Muscle layer of duodenum (tissue), 2 donors: ENCODE data around the gene MUC21.
A peak's percentile ranks its signal among the peaks of the same experiment; 100 is the strongest.

Source experiments
- H3K27ac ChIP-seq: one replicate; pipeline ENCODE4 v1.7.0; 2013; ENCODE audit warnings: mild to moderate bottlenecking, low read length
- H3K27me3 ChIP-seq: one replicate; pipeline ENCODE4 v1.7.0; 2013; ENCODE audit warnings: low read depth, mild to moderate bottlenecking, control low read depth, low read length
- H3K36me3 ChIP-seq, 2 donors: one replicate each; pipeline ENCODE4 v1.7.0; 2013; ENCODE audit warnings: low read length in 2 of 2, control low read depth in 1 of 2, mild to moderate bottlenecking in 1 of 2; ENCODE audit not compliant: insufficient read depth in 2 of 2, control insufficient read depth in 1 of 2
- H3K4me1 ChIP-seq, 2 donors: one replicate each; pipeline ENCODE4 v1.7.0; 2013; ENCODE audit warnings: low read length in 2 of 2, mild to moderate bottlenecking in 2 of 2, control low read depth in 1 of 2, moderate library complexity in 1 of 2; ENCODE audit not compliant: insufficient read depth in 2 of 2, control insufficient read depth in 1 of 2
- H3K4me3 ChIP-seq, 2 donors: one replicate each; pipeline ENCODE4 v1.7.0; 2013; ENCODE audit warnings: low read length in 2 of 2, low read depth in 1 of 2, mild to moderate bottlenecking in 1 of 2
- H3K9me3 ChIP-seq, 2 donors: one replicate each; pipeline ENCODE4 v1.7.0; 2013; ENCODE audit warnings: low read length in 2 of 2, control low read depth in 1 of 2, mild to moderate bottlenecking in 1 of 2; ENCODE audit not compliant: control insufficient read depth in 1 of 2
- donor health status: healthy.

MUC21 gene

GRCh38 chr6:30983439-30983838 is at the start of gene MUC21:
TSS of gene MUC21 (plus strand) at chr6:30983718. CDS start at chr6:30983959, 241 bp downstream.
- H3K36me3 ChIP-seq, result no peaks in the 10 kb centered on the region
- peak within 1 kb of the TSS in 1 of 2 donors; percentile 35 for H3K4me3 ChIP-seq
- no peaks in the 10 kb centered on the region for H3K27me3 ChIP-seq
- no peak within 1 kb of the TSS for H3K27ac ChIP-seq
- no peaks in the 10 kb centered on the region for H3K9me3 ChIP-seq
- H3K4me1 ChIP-seq, result peaks cover 0 to 5% of the 10 kb centered on the region in 2 donors

GRCh38 chr6:30935018-30935417 is 48.5 kb upstream of the MUC21 start:
- H3K4me3 ChIP-seq, result no peak overlapping the region
- H3K27me3 ChIP-seq, result no peaks in the 10 kb centered on the region
- H3K36me3 ChIP-seq, result no peaks in the 10 kb centered on the region
- H3K27ac ChIP-seq, result no peak overlapping the region
- H3K4me1 ChIP-seq, result no peaks in the 10 kb centered on the region
- no peaks in the 10 kb centered on the region for H3K9me3 ChIP-seq

DNA sequence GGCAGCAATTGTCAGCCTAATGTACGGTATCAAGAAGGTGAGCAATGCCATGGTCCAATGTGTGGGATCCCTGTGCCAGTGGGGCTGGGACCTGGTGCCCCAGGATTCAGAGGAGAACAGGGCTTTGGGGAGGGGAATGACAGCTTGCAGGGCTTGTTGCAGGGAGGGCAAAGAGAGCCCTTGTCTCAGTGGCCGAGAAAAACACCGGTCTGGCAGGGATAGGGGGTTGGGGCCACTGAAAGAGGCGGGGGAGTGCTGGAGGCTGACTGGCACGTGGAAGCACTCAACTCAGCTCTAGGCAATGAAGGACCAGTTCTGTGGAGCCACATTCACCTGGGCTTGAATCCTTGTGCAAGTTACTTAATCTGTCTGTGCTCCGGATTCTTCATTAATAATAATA is 46.3 kb upstream of the MUC21 start:
- H3K27me3 ChIP-seq, result no peaks in the 10 kb centered on the region
- H3K27ac ChIP-seq, result no peak overlapping the region
- peaks cover 0 to under 1% of the 10 kb centered on the region in 2 donors for H3K4me1 ChIP-seq
- H3K4me3 ChIP-seq, result no peak overlapping the region
- no peaks in the 10 kb centered on the region for H3K9me3 ChIP-seq
- H3K36me3 ChIP-seq, result no peaks in the 10 kb centered on the region

- Histone ChIP-seq H3K9me3 (no peaks in the 10 kb centered on the region), H3K36me3 (no peaks in the 10 kb centered on the region), H3K4me3 (no peak overlapping the region), H3K4me1 (peaks cover 0 to 8% of the 10 kb centered on the region in 2 donors), H3K27ac (no peak overlapping the region), H3K27me3 (peaks cover 4% of the 10 kb centered on the region)
Measured at GRCh38 chr6:30938730-30939129, 44.8 kb upstream of the MUC21 start.

- Histone ChIP-seq H3K9me3 (no peaks in the 10 kb centered on the region), H3K27me3 (peaks cover 4% of the 10 kb centered on the region), H3K27ac (no peak overlapping the region), H3K4me1 (peaks cover 0 to 8% of the 10 kb centered on the region in 2 donors), H3K36me3 (no peaks in the 10 kb centered on the region), H3K4me3 (no peak overlapping the region)
Measured at GRCh38 chr6:30939473-30939872, 44.0 kb upstream of the MUC21 start.

GRCh38 chr6:30940361-30940986 is 43.0 kb upstream of the MUC21 start, which contains the start of gene MUCL3:
TSS of gene MUCL3 (plus strand) at chr6:30940973. CDS start at chr6:30941000, 27 bp downstream.
- Histone ChIP-seq H3K36me3 (no peaks in the 10 kb centered on the region), H3K27me3 (peaks cover 4% of the 10 kb centered on the region), H3K27ac (no peak within 1 kb of the TSS), H3K4me1 (peaks cover 0 to 8% of the 10 kb centered on the region in 2 donors), H3K9me3 (no peaks in the 10 kb centered on the region), H3K4me3 (no peak within 1 kb of the TSS)

DNA sequence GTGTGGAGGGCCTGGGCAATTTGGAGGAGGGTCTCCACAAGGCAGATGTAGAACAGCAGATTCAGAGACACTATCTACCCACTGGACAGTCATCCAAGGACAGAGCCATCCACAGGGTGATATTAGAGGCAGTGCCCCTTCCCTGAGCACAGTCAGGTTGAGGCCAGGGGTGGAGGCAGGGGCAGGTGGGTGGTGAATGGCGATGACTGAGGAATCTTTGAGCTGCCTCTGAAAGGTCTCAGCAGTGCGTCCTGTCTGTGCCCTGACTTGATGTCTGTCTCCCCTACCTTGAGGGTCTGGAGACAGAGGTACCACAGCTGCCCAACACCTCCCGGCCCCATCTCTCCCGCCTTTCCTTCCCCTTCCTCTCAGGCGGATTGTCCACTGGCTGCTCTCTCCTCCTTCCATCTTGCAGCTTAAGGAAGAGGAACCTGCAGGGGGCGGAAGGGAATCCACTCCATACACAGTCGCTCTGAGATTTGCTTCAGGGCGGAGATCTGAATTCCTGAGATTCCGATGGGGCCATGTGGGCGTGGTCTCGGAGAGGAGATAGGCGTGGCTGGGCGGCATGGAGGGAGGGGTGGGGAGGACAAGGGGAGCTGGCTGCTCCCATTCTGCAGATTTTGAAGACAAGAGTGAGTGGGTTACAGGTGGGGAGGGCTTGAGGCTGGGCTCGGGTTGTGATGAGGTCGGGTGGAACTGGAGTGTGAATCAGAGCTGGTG is 41.0 kb upstream of the MUC21 start:
- Histone ChIP-seq H3K36me3 (no peaks in the 10 kb centered on the region), H3K9me3 (no peaks in the 10 kb centered on the region), H3K27me3 (peaks cover 4% of the 10 kb centered on the region), H3K4me1 (peaks cover 0 to 8% of the 10 kb centered on the region in 2 donors), H3K27ac (no peak overlapping the region), H3K4me3 (peak overlapping the region in 1 of 2 donors; percentile 27)

DNA sequence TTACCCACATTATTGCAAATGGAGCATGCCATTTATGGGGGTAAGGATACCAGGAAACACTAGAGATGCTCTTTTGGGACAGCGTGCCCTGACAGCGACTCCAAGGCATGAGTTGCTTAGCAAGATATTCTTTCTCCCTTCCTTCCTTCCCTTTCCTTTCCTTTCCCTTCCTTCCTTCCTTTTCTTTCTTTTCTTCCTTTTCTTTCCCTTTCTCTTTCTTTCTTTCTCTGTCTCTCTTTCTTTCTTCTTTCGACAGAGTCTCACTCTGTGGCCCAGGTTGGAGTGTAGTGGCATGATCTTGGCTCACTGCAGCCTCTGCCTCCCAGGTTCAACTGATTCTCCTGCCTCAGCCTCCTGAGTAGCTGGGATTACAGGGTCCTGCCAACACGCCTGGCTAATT is 39.5 kb upstream of the MUC21 start:
- H3K9me3 ChIP-seq, result no peaks in the 10 kb centered on the region
- H3K4me1 ChIP-seq, result peaks cover 0 to 8% of the 10 kb centered on the region in 2 donors
- no peak overlapping the region for H3K4me3 ChIP-seq
- no peak overlapping the region for H3K27ac ChIP-seq
- peaks cover 4% of the 10 kb centered on the region for H3K27me3 ChIP-seq
- H3K36me3 ChIP-seq, result no peaks in the 10 kb centered on the region

GRCh38 chr6:30945281-30945680 is 38.2 kb upstream of the MUC21 start:
- Histone ChIP-seq H3K4me3 (no peak overlapping the region), H3K27me3 (peaks cover 4% of the 10 kb centered on the region), H3K36me3 (no peaks in the 10 kb centered on the region), H3K9me3 (no peaks in the 10 kb centered on the region), H3K4me1 (peaks cover 0 to 8% of the 10 kb centered on the region in 2 donors), H3K27ac (no peak overlapping the region)

DNA sequence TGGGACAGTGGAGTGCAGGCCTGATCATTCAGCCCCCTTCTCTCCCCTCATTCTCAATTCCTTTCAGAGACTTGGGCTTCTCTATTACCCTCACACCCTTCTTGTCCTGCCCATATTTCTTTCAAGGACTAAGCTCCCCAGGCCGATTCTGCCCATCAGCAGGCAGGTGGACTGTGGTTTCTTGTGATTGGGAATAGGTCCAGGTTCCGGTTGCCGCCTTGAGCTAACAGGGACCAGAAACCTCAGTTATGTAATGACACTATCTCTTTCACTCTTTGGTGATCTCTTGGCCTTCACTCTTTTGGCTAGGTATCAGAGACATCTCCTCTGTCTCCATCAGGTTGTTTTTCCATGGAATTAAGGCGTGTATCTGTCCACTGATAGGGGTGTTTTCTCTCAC is 36.3 kb upstream of the MUC21 start:
- Histone ChIP-seq H3K27me3 (peaks cover 4% of the 10 kb centered on the region), H3K27ac (no peak overlapping the region), H3K4me3 (no peak overlapping the region), H3K4me1 (peaks cover 0 to 8% of the 10 kb centered on the region in 2 donors), H3K36me3 (no peaks in the 10 kb centered on the region), H3K9me3 (no peaks in the 10 kb centered on the region)

GRCh38 chr6:30948811-30949210 is 34.7 kb upstream of the MUC21 start:
- Histone ChIP-seq H3K27ac (no peak overlapping the region), H3K4me3 (no peak overlapping the region), H3K36me3 (no peaks in the 10 kb centered on the region), H3K9me3 (no peaks in the 10 kb centered on the region), H3K4me1 (no peaks in the 10 kb centered on the region), H3K27me3 (no peaks in the 10 kb centered on the region)
